GM21515 (cell line): Measurements from ENCODE around the gene AKR1D1.
A peak's percentile ranks its signal among the peaks of the same experiment; 100 is the strongest.

ENCODE experiments used
- ATAC-seq: cut with Tn5 transposase; IDR thresholded peaks from one replicate; pipeline ENCODE4 v1.9.1; 2021; ENCODE audit not compliant: unreplicated experiment

The AKR1D1 gene

GRCh38 chr7:138161600-138162081 lies 85.4 kb downstream of the AKR1D1 start:
- ATAC-seq = peak; percentile 100

DNA sequence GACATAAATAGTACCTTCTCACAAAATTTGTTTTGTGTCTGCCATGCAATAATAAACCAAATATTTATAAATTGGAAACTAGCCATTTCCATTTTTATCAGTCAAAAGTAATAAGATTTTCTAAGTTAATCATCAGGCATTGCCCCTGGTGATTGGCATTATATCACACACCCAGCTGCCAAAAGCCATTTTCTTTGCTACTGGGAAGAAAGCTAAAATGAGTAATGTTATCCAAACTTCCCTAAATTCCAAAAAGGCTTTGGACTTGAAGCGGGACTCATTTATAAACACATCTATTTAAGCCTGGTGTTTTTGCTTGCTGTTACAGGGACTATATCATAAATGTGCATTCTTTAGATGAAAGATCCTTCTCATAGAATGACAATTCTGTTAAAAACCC lies 86.0 kb downstream of the AKR1D1 start:
- no peak for ATAC-seq

DNA sequence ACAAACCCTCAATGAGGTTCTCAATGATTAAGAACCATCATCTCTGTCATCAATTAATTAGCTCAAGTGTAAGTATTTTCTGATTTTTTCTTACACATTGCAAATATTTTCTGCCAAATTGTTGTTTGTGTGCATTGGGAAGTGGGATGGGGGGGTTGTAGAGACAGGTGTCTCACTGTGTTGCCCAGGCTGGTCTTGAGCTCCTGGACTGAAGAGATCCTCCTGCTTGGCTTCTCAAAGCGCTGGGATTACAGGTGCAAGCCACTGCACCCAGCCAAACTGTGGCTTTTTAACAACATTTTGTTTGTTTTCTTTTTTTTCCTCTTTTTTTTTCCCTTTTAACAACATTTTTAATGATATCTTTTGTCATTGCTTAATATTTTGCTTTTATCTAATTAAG lies 87.5 kb downstream of the AKR1D1 start:
- no peak for ATAC-seq

DNA sequence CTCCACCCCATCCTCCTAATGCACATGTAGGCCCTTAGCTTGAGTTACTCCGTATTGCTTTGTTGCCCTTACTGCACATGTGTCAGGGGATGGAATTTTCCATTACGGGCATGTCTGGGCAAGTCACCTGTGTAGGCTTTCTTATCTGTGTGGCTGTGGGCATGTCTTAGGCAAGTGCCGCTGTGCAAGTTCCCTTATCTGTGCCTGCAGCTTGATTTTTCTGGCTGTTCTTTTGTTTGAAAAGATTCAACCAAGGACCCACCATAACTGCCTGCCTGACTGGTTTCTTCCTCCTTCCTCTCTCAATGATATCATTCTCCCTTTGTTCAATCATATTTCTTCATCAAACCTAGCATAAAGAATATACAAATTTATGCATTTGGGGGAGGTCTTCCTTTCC lies 88.5 kb downstream of the AKR1D1 start:
- ATAC-seq = no peak

DNA sequence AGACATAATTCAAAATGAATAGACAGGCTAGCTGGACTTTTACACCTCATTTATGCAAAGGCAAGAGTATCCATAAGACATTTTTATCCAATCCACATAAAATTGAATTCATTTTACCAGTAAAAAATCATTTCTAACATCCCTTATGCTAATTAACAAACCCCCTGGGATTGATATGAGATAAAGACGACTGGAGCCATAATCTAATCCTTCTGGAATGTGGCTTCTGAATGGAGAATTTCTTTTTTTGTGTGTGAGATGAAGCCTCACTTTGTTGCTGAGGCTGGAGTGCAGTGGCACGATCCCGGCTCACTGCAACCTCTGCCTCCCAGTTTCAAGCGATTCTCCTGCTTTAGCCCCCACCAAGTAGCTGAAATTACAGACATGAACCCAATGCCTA lies 90.4 kb downstream of the AKR1D1 start:
- no peak for ATAC-seq

GRCh38 chr7:138167222-138167621 lies 91.0 kb downstream of the AKR1D1 start:
- no peak for ATAC-seq

DNA sequence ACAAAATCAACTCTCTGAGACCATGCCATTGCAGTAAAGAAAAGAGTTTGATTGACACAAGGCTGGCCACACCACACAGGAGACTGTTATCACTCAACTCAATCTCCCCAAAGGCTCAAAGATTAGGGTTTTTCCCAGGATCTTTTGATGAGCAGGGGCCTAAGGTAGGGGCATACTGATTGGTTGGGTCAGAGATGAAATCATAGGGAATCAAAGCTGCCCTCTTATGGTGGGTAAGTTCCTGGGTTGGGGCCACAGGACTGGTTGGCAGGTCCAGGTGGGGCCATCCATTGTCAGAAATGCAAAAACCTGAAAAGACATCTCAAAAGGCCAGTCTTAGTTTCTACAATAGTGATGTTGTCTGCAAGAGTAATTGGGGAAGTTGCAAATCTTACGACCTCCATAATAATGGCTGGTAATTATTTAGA lies 91.6 kb downstream of the AKR1D1 start:
- no peak for ATAC-seq
